ENCODE data around the gene WDR62.

DNA sequence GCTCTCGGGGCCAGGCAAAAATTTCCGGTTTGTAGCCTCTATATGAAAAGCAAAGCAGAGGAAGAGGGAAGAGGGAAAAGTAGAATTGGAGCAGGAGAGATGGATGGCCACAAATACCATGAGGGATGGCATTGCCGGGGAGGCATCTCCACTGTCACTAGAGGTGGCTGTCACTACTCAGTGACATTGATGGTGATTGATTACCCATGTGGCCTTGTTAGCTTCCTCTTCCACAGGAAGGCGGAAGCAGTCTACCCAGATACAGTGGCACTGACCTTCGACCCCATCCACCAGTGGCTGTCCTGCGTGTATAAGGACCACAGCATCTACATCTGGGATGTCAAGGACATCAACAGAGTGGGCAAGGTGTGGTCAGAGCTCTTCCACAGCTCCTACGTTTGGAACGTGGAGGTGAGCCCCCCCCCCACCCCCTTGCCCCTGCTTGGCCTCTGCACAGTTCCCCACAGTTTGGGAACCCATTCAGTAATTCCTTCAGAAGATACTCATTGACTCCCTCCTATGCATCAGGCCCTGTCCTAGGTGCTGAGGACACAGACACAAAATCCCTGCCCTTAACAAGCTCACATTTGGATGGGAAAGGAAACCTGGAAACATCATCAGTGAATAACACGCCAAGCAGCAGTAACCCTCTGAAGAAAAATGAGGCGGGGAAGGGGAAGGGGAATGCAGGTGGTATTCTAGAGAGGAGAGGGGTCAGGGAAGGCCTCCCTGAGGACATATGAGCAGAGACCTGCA lies 18.6 kb downstream of the WDR62 start:
- TF ChIP-seq POLR2A (IDR thresholded peaks at IDR 0.05; ENCODE audit: low read depth, low read length) (no peak), EZH2 (IDR thresholded peaks at IDR 0.05; ENCODE audit: borderline replicate concordance, low read depth, low read length, severe bottlenecking) (no peak), MYC (IDR thresholded peaks at IDR 0.05; ENCODE audit: low read depth, low read length) (no peak), GATA2 (IDR thresholded peaks at IDR 0.05; ENCODE audit: insufficient read depth, insufficient read length, low read depth, low read length) (no peak), POLR2AphosphoS5 (IDR thresholded peaks at IDR 0.05; ENCODE audit: insufficient read depth, low read depth, low read length) (no peak), FOS (IDR thresholded peaks at IDR 0.05; ENCODE audit: borderline replicate concordance, insufficient read depth, low read length) (no peak), JUN (IDR thresholded peaks at IDR 0.05; ENCODE audit: borderline replicate concordance, insufficient read depth, insufficient read length, low read depth) (no peak)
- TF ChIP-seq, protein P1, sequence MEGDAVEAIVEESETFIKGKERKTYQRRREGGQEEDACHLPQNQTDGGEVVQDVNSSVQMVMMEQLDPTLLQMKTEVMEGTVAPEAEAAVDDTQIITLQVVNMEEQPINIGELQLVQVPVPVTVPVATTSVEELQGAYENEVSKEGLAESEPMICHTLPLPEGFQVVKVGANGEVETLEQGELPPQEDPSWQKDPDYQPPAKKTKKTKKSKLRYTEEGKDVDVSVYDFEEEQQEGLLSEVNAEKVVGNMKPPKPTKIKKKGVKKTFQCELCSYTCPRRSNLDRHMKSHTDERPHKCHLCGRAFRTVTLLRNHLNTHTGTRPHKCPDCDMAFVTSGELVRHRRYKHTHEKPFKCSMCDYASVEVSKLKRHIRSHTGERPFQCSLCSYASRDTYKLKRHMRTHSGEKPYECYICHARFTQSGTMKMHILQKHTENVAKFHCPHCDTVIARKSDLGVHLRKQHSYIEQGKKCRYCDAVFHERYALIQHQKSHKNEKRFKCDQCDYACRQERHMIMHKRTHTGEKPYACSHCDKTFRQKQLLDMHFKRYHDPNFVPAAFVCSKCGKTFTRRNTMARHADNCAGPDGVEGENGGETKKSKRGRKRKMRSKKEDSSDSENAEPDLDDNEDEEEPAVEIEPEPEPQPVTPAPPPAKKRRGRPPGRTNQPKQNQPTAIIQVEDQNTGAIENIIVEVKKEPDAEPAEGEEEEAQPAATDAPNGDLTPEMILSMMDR (IDR thresholded peaks at IDR 0.05; ENCODE audit: extremely low read depth in 1 of 2, insufficient read depth in 1 of 2, low read depth in 1 of 2, low read length in 2 of 2), result no peak
- TF ChIP-seq, protein P2, sequence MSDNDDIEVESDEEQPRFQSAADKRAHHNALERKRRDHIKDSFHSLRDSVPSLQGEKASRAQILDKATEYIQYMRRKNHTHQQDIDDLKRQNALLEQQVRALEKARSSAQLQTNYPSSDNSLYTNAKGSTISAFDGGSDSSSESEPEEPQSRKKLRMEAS (IDR thresholded peaks at IDR 0.05; ENCODE audit: insufficient read depth, insufficient read length), result no peak

Measured in endothelial cell of umbilical vein (primary cell).